Liver (tissue), 10 donors: Measurements from ENCODE around the gene CFAP47. TPM values are rescaled to one million over a fixed set of nuclear protein-coding genes. Genes with fewer than 3 reads are reported as not detected.

Experiments
- DNase-seq: peaks from one replicate; pipeline ENCODE4 v3.0.0-alpha.2; 2017; ENCODE audit warnings: low spot score
- H3K27ac ChIP-seq, 2 donors: one replicate each; pipeline ENCODE4 v1.7.0; 2013; ENCODE audit warnings: inconsistent platforms in 2 of 2, low read length in 2 of 2, control low read depth in 1 of 2, low read depth in 1 of 2, mild to moderate bottlenecking in 1 of 2
- H3K27me3 ChIP-seq, 4 donors: one replicate each; pipeline versions ENCODE4 v1.6.1 to v1.7.0; 2013; ENCODE audit warnings: low read length in 3 of 4, inconsistent platforms in 1 of 4, mild to moderate bottlenecking in 1 of 4, moderate library complexity in 1 of 4; ENCODE audit not compliant: control insufficient read depth in 4 of 4, insufficient read depth in 4 of 4
- H3K36me3 ChIP-seq, 4 donors: one replicate each; pipeline versions ENCODE4 v1.6.1 to v1.7.0; 2013; ENCODE audit warnings: low read length in 3 of 4, mild to moderate bottlenecking in 3 of 4, low read depth in 1 of 4, moderate library complexity in 1 of 4; ENCODE audit not compliant: control insufficient read depth in 4 of 4, insufficient read depth in 3 of 4
- H3K4me1 ChIP-seq, 4 donors: one replicate each; pipeline versions ENCODE4 v1.6.1 to v1.7.0; 2013; ENCODE audit warnings: low read length in 3 of 4, mild to moderate bottlenecking in 3 of 4, moderate library complexity in 1 of 4; ENCODE audit not compliant: control insufficient read depth in 4 of 4, insufficient read depth in 4 of 4
- H3K4me3 ChIP-seq, 3 donors: one replicate each; pipeline versions ENCODE4 v1.6.1 to v1.7.0; 2013; ENCODE audit warnings: low read length in 3 of 3, control low read depth in 1 of 3, low read depth in 1 of 3, mild to moderate bottlenecking in 1 of 3
- H3K9ac ChIP-seq, 2 donors: one replicate each; pipeline ENCODE4 v1.7.0; 2013; ENCODE audit warnings: low read length in 2 of 2, mild to moderate bottlenecking in 2 of 2, moderate library complexity in 2 of 2, control low read depth in 1 of 2, low read depth in 1 of 2
- H3K9me3 ChIP-seq, 4 donors: one replicate each; pipeline versions ENCODE4 v1.6.1 to v1.7.0; 2013; ENCODE audit warnings: low read length in 3 of 4; ENCODE audit not compliant: control insufficient read depth in 4 of 4
- EGR1 ChIP-seq, 2 donors: IDR thresholded peaks; 2 replicates each; pipeline ENCODE4 v1.6.1; 2016 to 2018; ENCODE audit warnings: antibody characterized with exemption in 2 of 2, low read depth in 2 of 2
- FOXA1 ChIP-seq: IDR thresholded peaks from 2 replicates; pipeline ENCODE4 v1.6.1; 2016; ENCODE audit warnings: antibody characterized with exemption
- GABPA ChIP-seq, 2 donors: IDR thresholded peaks in 1 of 2; conservative IDR thresholded peaks in 1 of 2; 2 replicates each; pipeline ENCODE4 v1.6.1; 2016; ENCODE audit warnings: antibody characterized with exemption in 2 of 2, mild to moderate bottlenecking in 1 of 2, moderate library complexity in 1 of 2
- JUND ChIP-seq, 2 donors: IDR thresholded peaks; 2 replicates each; pipeline ENCODE4 v1.6.1; 2016; ENCODE audit warnings: antibody characterized with exemption in 2 of 2
- MAX ChIP-seq: IDR thresholded peaks from 2 replicates; pipeline ENCODE4 v1.6.1; 2016; ENCODE audit warnings: antibody characterized with exemption
- RXRA ChIP-seq, 2 donors: IDR thresholded peaks; 2 replicates each; pipeline ENCODE4 v1.6.1; 2017 to 2018; ENCODE audit warnings: antibody characterized with exemption in 2 of 2, mild to moderate bottlenecking in 1 of 2
- SP1 ChIP-seq: IDR thresholded peaks from 2 replicates; pipeline ENCODE4 v1.6.1; 2018; ENCODE audit warnings: antibody characterized with exemption, mild to moderate bottlenecking
- TAF1 ChIP-seq: conservative IDR thresholded peaks from 2 replicates; pipeline ENCODE4 v1.6.1; 2016; ENCODE audit warnings: antibody characterized with exemption, mild to moderate bottlenecking
- YY1 ChIP-seq: IDR thresholded peaks from 2 replicates; pipeline ENCODE4 v1.6.1; 2016; ENCODE audit warnings: antibody characterized with exemption, mild to moderate bottlenecking
- WGBS: extraction: QIAGEN DNeasy Blood & Tissue Kit; methylation state at CpG from one replicate; pipeline ENCODE4 v1.1.7; 2013; 5-methylcytosine and 5-hydroxymethylcytosine counted together
- polyA plus RNA-seq, 2 donors: library from polyadenylated mRNA; stranded (reverse) in 1 of 2; unstranded in 1 of 2; fragments of 200-250 nt in 1 of 2; fragments of >200 nt in 1 of 2; fragmentation: Nextera tagmentation in 1 of 2; extraction: Ambion mirVana in 1 of 2; gene quantifications; one replicate each; pipeline versions ENCODE4 v1.2.1 to v1.2.3, GENCODE V29; 2013 to 2015
- small RNA-seq: library from RNA; depleted of rRNA; stranded (forward); fragments of <200 nt; gene quantifications from one replicate; pipeline ENCODE3, GENCODE V24; 2014
- total RNA-seq, 2 donors: library from RNA; depleted of rRNA; stranded (reverse); fragments of >200 nt; gene quantifications; one replicate each; pipeline ENCODE4 v1.2.3, GENCODE V29; 2014
- TF ChIP-seq, protein P1 (sequence below): fragments of 150-350 bp; IDR thresholded peaks from 2 replicates; pipeline ENCODE4 v1.5.1; 2017; ENCODE audit warnings: improper control_type of control experiment, low read depth, low read length; ENCODE audit not compliant: missing input control
- TF ChIP-seq, protein P2 (sequence below): IDR thresholded peaks from 2 replicates; pipeline ENCODE4 v1.6.1; 2016; ENCODE audit warnings: antibody characterized with exemption, mild to moderate bottlenecking
- donor health status: healthy.
- donor health status: healthy.
- donor health status: healthy.
- donor health status: healthy.
- donor health status: healthy.

Gene CFAP47
- total and polyA plus RNA-seq, 4 donors: under 0.01 to 0.03 (median 0.01) TPM; not detected in 1

GRCh38 chrX:36434522-36434921 lies 515.0 kb downstream of the CFAP47 start:
- TF ChIP-seq SP1 (no peak), FOXA1 (no peak), EGR1 (IDR thresholded peaks at IDR 0.05; ENCODE audit: low read depth in 2 of 2) (no peak), TAF1 (no peak), MAX (no peak), YY1 (no peak), GABPA (IDR thresholded peaks at IDR 0.05 in 1 of 2, conservative IDR thresholded peaks at IDR 0.05 in 1 of 2) (no peak), JUND (IDR thresholded peaks at IDR 0.05) (no peak), RXRA (IDR thresholded peaks at IDR 0.05) (no peak)
- TF ChIP-seq, protein P1, sequence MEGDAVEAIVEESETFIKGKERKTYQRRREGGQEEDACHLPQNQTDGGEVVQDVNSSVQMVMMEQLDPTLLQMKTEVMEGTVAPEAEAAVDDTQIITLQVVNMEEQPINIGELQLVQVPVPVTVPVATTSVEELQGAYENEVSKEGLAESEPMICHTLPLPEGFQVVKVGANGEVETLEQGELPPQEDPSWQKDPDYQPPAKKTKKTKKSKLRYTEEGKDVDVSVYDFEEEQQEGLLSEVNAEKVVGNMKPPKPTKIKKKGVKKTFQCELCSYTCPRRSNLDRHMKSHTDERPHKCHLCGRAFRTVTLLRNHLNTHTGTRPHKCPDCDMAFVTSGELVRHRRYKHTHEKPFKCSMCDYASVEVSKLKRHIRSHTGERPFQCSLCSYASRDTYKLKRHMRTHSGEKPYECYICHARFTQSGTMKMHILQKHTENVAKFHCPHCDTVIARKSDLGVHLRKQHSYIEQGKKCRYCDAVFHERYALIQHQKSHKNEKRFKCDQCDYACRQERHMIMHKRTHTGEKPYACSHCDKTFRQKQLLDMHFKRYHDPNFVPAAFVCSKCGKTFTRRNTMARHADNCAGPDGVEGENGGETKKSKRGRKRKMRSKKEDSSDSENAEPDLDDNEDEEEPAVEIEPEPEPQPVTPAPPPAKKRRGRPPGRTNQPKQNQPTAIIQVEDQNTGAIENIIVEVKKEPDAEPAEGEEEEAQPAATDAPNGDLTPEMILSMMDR: no peak
- TF ChIP-seq, protein P2, sequence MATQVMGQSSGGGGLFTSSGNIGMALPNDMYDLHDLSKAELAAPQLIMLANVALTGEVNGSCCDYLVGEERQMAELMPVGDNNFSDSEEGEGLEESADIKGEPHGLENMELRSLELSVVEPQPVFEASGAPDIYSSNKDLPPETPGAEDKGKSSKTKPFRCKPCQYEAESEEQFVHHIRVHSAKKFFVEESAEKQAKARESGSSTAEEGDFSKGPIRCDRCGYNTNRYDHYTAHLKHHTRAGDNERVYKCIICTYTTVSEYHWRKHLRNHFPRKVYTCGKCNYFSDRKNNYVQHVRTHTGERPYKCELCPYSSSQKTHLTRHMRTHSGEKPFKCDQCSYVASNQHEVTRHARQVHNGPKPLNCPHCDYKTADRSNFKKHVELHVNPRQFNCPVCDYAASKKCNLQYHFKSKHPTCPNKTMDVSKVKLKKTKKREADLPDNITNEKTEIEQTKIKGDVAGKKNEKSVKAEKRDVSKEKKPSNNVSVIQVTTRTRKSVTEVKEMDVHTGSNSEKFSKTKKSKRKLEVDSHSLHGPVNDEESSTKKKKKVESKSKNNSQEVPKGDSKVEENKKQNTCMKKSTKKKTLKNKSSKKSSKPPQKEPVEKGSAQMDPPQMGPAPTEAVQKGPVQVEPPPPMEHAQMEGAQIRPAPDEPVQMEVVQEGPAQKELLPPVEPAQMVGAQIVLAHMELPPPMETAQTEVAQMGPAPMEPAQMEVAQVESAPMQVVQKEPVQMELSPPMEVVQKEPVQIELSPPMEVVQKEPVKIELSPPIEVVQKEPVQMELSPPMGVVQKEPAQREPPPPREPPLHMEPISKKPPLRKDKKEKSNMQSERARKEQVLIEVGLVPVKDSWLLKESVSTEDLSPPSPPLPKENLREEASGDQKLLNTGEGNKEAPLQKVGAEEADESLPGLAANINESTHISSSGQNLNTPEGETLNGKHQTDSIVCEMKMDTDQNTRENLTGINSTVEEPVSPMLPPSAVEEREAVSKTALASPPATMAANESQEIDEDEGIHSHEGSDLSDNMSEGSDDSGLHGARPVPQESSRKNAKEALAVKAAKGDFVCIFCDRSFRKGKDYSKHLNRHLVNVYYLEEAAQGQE: no peak
- 88% methylated on average over 1 of the region's 1 CpG for WGBS
- H3K36me3 ChIP-seq: no peaks in the 10 kb centered on the region

More at GRCh38 chrX:36434522-36434921, 515.0 kb downstream of the CFAP47 start:
- H3K4me3 ChIP-seq: no peak overlapping the region
- H3K27me3 ChIP-seq: no peaks in the 10 kb centered on the region
- DNase-seq: no peak
- no peak overlapping the region for H3K27ac ChIP-seq
- no peaks in the 10 kb centered on the region for H3K4me1 ChIP-seq
- H3K9ac ChIP-seq: no peak overlapping the region
- H3K9me3 ChIP-seq: no peaks in the 10 kb centered on the region

Small RNA genes within 50 kb of the gene (small RNA-seq; reads per million reads assigned to genes)
- not detected for gene RNU6-641P

Other genes starting within 250 kb of the CFAP47 start
- gene MAGEB16, start 121.4 kb upstream of the CFAP47 start, total RNA-seq: not detected
- gene MAGEB16, start 121.4 kb upstream of the CFAP47 start, polyA plus RNA-seq: not detected